ENCODE measurements around the gene ABI2.

- TF ChIP-seq, protein P1, sequence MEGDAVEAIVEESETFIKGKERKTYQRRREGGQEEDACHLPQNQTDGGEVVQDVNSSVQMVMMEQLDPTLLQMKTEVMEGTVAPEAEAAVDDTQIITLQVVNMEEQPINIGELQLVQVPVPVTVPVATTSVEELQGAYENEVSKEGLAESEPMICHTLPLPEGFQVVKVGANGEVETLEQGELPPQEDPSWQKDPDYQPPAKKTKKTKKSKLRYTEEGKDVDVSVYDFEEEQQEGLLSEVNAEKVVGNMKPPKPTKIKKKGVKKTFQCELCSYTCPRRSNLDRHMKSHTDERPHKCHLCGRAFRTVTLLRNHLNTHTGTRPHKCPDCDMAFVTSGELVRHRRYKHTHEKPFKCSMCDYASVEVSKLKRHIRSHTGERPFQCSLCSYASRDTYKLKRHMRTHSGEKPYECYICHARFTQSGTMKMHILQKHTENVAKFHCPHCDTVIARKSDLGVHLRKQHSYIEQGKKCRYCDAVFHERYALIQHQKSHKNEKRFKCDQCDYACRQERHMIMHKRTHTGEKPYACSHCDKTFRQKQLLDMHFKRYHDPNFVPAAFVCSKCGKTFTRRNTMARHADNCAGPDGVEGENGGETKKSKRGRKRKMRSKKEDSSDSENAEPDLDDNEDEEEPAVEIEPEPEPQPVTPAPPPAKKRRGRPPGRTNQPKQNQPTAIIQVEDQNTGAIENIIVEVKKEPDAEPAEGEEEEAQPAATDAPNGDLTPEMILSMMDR (IDR thresholded peaks at IDR 0.05), result no peak
- TF ChIP-seq POLR2A (IDR thresholded peaks at IDR 0.05), result no peak
These were observed 118.6 kb downstream of the ABI2 start for GRCh38 chr2:203446780-203447179.
